WERI-Rb-1 (cell line): ENCODE measurements around the gene MRC1.

Source experiments
- DNase-seq: peaks from one replicate; pipeline ENCODE4 v3.0.0-alpha.2; 2020
- H3K27ac ChIP-seq: fragments of 250-450 bp; sonication (Bioruptor Pico); 2 replicates; pipeline ENCODE4 v1.5.1; 2020; ENCODE audit warnings: mild to moderate bottlenecking, moderate library complexity
- H3K27me3 ChIP-seq: fragments of 250-450 bp; sonication (Bioruptor Pico); 2 replicates; pipeline ENCODE4 v1.5.1; 2021; ENCODE audit warnings: mild to moderate bottlenecking, low read depth, moderate library complexity; ENCODE audit not compliant: insufficient read depth, severe bottlenecking
- H3K36me3 ChIP-seq: fragments of 250-450 bp; sonication (Bioruptor Pico); 2 replicates; pipeline ENCODE4 v1.5.1; 2020; ENCODE audit warnings: mild to moderate bottlenecking, moderate library complexity
- H3K4me3 ChIP-seq: 2 replicates; pipeline ENCODE4 v1.5.1; 2011; ENCODE audit warnings: low read depth, mild to moderate bottlenecking, control low read depth, low read length
- H3K9me3 ChIP-seq: fragments of 250-450 bp; sonication (Bioruptor Pico); 2 replicates; pipeline ENCODE4 v1.5.1; 2021; ENCODE audit warnings: mild to moderate bottlenecking, moderate library complexity; ENCODE audit not compliant: severe bottlenecking
- TF ChIP-seq, protein P1 (sequence below): IDR thresholded peaks from 2 replicates; pipeline ENCODE4 v1.5.1; 2011; ENCODE audit warnings: low read depth, mild to moderate bottlenecking, control low read depth, inconsistent platforms, low read length

The MRC1 gene

DNA sequence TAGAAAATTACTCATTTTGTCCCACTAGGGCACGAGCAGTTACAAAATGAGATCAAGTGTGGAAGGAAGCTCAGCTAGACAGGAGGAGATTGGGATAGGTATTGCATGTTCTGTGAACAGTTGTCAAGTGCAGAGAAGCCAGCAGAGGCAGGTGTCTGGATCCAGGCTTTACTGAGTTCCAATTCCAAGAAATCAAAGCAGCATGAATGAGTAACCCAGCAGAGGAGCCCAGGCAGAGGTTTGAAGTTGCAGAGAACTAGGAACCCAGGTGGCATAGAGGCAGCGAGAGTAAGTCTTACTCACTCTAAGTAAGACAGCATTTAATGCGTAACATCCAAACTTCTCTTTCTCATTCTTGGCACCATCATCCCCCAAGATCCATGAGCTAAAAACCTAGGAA is 11.8 kb downstream of the MRC1 start:
- no peaks in the 10 kb centered on the region for H3K27me3 ChIP-seq
- TF ChIP-seq, protein P1, sequence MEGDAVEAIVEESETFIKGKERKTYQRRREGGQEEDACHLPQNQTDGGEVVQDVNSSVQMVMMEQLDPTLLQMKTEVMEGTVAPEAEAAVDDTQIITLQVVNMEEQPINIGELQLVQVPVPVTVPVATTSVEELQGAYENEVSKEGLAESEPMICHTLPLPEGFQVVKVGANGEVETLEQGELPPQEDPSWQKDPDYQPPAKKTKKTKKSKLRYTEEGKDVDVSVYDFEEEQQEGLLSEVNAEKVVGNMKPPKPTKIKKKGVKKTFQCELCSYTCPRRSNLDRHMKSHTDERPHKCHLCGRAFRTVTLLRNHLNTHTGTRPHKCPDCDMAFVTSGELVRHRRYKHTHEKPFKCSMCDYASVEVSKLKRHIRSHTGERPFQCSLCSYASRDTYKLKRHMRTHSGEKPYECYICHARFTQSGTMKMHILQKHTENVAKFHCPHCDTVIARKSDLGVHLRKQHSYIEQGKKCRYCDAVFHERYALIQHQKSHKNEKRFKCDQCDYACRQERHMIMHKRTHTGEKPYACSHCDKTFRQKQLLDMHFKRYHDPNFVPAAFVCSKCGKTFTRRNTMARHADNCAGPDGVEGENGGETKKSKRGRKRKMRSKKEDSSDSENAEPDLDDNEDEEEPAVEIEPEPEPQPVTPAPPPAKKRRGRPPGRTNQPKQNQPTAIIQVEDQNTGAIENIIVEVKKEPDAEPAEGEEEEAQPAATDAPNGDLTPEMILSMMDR: no peak
- no peak for DNase-seq
- no peaks in the 10 kb centered on the region for H3K9me3 ChIP-seq
- H3K4me3 ChIP-seq: no peak overlapping the region
- no peaks in the 10 kb centered on the region for H3K36me3 ChIP-seq
- H3K27ac ChIP-seq: no peak overlapping the region

DNA sequence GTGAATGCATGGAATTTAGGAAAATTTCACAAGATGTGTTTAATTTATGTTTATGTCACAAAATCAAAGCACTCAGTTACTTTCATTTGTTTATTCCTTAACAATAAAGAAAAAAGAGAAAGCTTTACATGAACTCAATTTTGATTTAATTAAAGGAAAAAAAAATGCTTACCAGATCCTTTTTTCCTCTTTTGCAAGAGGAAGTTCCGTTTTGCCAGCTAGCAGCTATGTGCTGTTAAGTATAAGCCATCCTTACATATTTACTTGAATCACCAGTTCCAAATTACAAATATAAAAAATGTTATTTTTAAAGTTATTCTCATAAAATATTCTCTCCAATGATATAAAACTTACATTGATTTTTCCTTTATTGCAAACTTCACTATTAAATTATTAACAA is 12.7 kb downstream of the MRC1 start:
- no peak overlapping the region for H3K27ac ChIP-seq
- TF ChIP-seq, protein P1: no peak
- DNase-seq: no peak
- no peaks in the 10 kb centered on the region for H3K36me3 ChIP-seq
- no peak overlapping the region for H3K4me3 ChIP-seq
- H3K27me3 ChIP-seq: no peaks in the 10 kb centered on the region
- no peaks in the 10 kb centered on the region for H3K9me3 ChIP-seq

DNA sequence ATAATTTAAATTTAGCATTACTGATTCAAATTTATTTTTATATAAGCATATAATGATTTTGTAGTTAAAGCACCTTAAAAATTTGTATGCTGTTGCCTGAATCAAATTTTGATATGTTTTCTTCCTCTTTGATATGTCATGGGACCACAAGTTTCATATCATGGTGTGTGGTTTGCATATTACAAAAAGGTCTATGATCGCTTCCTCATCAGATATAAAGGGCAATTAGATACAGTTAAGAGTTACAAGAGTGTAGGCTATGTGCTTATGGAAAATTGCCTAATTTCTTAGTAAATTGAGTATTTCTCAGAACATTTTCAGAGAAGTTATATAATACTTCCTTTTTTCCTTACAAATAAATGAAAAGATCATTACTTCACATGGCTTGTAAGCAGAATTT is 22.2 kb downstream of the MRC1 start:
- no peak overlapping the region for H3K27ac ChIP-seq
- DNase-seq: no peak
- no peaks in the 10 kb centered on the region for H3K27me3 ChIP-seq
- H3K4me3 ChIP-seq: no peak overlapping the region
- no peaks in the 10 kb centered on the region for H3K36me3 ChIP-seq
- H3K9me3 ChIP-seq: no peaks in the 10 kb centered on the region
- TF ChIP-seq, protein P1: no peak

DNA sequence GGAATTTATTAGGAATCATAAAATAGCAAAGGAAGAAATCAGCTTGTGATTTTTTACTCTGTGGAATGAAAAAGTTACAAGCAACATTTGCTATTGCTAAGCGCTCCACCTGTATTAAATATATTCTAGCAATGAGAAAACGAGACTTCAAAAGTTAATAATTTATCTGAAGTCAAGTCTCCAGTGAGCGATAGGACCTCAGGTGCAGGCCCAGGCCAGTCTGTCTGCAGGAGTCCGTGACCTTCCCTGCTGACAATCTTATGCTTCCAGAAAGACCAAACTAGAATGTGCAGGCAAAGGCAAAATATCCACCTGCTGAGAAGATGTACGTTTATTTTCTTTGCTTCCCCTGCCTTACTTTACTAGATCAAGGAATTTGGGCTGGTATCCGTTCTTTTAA is 22.7 kb downstream of the MRC1 start:
- Histone ChIP-seq H3K9me3 (no peaks in the 10 kb centered on the region), H3K36me3 (no peaks in the 10 kb centered on the region), H3K4me3 (no peak overlapping the region), H3K27me3 (no peaks in the 10 kb centered on the region), H3K27ac (no peak overlapping the region)
- TF ChIP-seq, protein P1: no peak
- no peak for DNase-seq

DNA sequence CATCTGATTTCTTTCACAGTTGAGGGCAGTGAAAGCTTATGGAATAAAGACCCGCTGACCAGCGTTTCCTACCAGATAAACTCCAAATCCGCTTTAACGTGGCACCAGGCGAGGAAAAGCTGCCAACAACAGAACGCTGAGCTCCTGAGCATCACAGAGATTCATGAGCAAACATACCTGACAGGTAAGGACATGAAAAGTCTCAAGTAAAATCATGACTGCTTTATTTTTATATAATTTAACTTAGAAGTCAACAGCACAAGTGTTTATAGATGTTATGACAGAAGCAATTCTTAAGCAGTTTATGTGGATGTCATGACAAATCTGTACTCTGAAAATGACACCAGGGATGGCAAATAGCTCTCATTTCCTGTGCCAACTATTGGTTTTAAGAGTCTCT is 24.5 kb downstream of the MRC1 start:
- no peaks in the 10 kb centered on the region for H3K9me3 ChIP-seq

DNA sequence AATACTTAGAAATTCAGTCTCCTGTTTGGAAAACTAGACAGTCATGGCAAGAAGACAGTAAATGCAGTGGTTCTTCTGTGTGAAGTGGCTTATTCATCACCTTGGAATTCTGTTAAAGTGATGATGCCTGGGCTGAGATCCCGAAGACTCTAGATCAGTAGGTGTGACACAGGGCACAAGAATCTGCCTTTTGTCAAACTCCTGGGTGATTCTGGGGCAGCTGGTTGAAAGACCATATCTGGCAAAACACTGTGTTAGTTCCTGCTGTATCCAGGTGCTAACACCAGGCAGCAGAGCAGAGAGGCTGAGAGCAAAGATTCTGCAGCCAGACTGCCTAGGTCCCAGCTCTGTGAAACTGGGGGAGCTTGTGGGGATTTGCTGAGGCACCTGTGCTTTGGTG is 26.5 kb downstream of the MRC1 start:
- TF ChIP-seq, protein P1: no peak
- no peak overlapping the region for H3K27ac ChIP-seq
- no peaks in the 10 kb centered on the region for H3K27me3 ChIP-seq
- no peak overlapping the region for H3K4me3 ChIP-seq
- DNase-seq: no peak
- H3K9me3 ChIP-seq: no peaks in the 10 kb centered on the region
- H3K36me3 ChIP-seq: no peaks in the 10 kb centered on the region

More for the DNA sequence above, 24.5 kb downstream of the MRC1 start:
- DNase-seq: no peak
- Histone ChIP-seq H3K4me3 (no peak overlapping the region), H3K27ac (no peak overlapping the region), H3K36me3 (no peaks in the 10 kb centered on the region), H3K27me3 (no peaks in the 10 kb centered on the region)
- TF ChIP-seq, protein P1: no peak
